ENCODE data around the gene NECTIN3.

NECTIN3 gene

GRCh38 chr3:111077369-111077768 is 5.8 kb downstream of the NECTIN3 start:
- DNase-seq (ENCODE audit: low spot score): no peak
- no peak for TF ChIP-seq CTCF (IDR thresholded peaks at IDR 0.05; ENCODE audit: borderline replicate concordance, control extremely low read depth, extremely low read depth, insufficient read depth, missing control alignments)
- in situ Hi-C loops (cut with MboI; ENCODE audit: low sequenced_read_pairs, unreplicated experiment): no loop called here

- in situ Hi-C loops (cut with MboI; ENCODE audit: low sequenced_read_pairs, unreplicated experiment): no loop called here
- TF ChIP-seq CTCF (IDR thresholded peaks at IDR 0.05; ENCODE audit: borderline replicate concordance, control extremely low read depth, extremely low read depth, insufficient read depth, missing control alignments): no peak
- DNase-seq (ENCODE audit: low spot score): no peak
These were observed 8.8 kb downstream of the NECTIN3 start for GRCh38 chr3:111080413-111080812.

- no peak for DNase-seq (ENCODE audit: low spot score)
- in situ Hi-C loops (cut with MboI; ENCODE audit: low sequenced_read_pairs, unreplicated experiment): no loop called here
- no peak for TF ChIP-seq CTCF (IDR thresholded peaks at IDR 0.05; ENCODE audit: borderline replicate concordance, control extremely low read depth, extremely low read depth, insufficient read depth, missing control alignments)
These were observed 9.5 kb downstream of the NECTIN3 start for GRCh38 chr3:111081008-111081545.

- TF ChIP-seq CTCF (IDR thresholded peaks at IDR 0.05; ENCODE audit: borderline replicate concordance, control extremely low read depth, extremely low read depth, insufficient read depth, missing control alignments): no peak
- DNase-seq (ENCODE audit: low spot score): no peak
- in situ Hi-C loops (cut with MboI; ENCODE audit: low sequenced_read_pairs, unreplicated experiment): no loop called here
These were observed 13.3 kb downstream of the NECTIN3 start for GRCh38 chr3:111084911-111085310.

- in situ Hi-C loops (cut with MboI; ENCODE audit: low sequenced_read_pairs, unreplicated experiment): no loop called here
- no peak for TF ChIP-seq CTCF (IDR thresholded peaks at IDR 0.05; ENCODE audit: borderline replicate concordance, control extremely low read depth, extremely low read depth, insufficient read depth, missing control alignments)
- no peak for DNase-seq (ENCODE audit: low spot score)
These were observed 16.4 kb downstream of the NECTIN3 start for GRCh38 chr3:111087924-111088469.

- in situ Hi-C loops (cut with MboI; ENCODE audit: low sequenced_read_pairs, unreplicated experiment): no loop called here
- no peak for DNase-seq (ENCODE audit: low spot score)
- no peak for TF ChIP-seq CTCF (IDR thresholded peaks at IDR 0.05; ENCODE audit: borderline replicate concordance, control extremely low read depth, extremely low read depth, insufficient read depth, missing control alignments)
These were observed 25.0 kb downstream of the NECTIN3 start for GRCh38 chr3:111096487-111097209.
